ENCODE data around the gene PLEKHA6.

PLEKHA6 gene

DNA sequence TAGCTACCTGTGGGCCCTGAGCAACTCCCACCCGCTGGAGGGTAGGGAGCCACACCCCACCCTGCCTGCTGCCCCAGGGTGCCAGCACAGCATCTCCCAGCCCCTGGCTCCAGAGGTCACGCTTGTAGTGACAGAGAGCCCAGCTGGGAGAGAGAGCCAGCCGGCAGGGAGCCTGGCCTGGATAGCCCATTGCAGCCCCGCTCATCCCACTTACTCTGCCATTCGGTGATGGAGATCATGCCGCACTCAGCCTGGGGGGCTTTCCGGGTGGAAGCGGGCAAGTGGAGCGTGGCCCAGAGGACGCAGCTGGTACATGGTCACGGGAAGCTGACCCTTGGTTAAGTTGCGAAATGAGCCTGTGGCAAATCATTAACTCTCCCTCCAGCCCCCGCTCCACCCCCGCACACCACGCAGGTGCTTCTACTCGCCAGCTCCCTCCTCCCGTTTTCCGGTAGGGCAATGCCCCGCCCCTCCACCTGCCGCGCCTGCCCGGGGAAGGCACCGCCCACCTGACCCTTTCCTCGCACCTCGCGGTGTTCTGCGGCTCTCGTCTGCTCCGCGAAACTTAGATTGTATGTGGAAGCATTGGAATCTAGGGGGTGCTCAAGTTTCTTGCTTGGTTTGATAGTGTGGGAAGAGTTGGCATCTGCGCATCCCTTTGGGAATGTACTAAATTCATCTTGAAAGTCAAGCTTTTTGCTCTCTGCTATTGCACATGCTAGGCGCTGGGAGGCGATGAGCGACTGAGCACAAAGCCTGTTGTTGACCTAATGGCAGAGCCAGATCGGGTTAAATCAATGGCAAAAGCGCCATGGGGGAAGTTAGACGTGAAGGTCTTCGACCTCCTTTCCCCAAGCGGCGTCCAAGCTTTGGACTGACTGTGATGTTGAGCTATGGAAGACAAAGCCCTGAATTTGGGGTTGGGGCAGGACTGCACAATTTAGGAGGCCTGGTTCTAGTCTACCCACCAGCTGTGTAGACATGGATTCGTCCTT lies 145.8 kb downstream of the PLEKHA6 start, which contains the start of gene GOLT1A:
GOLT1A (minus strand) TSS at position 321 of the 995 bp plus-strand sequence; CDS start at position 239, 82 bp downstream.
- H3K4me3 ChIP-seq (ENCODE audit: low read length): peak within 1 kb of the TSS; percentile 38
- H4K20me1 ChIP-seq (ENCODE audit: insufficient read depth, low read length): no peaks in the 10 kb centered on the region
- no peaks in the 10 kb centered on the region for H3K27me3 ChIP-seq (replicated peaks; ENCODE audit: insufficient read depth, low read length)
- 0 out of 2 replicates have a peak, but pooled peaks cover 8% of the 10 kb centered on the region for H3K4me1 ChIP-seq (ENCODE audit: low read length)
- TF ChIP-seq EZH2 (optimal IDR thresholded peaks at IDR 0.05; ENCODE audit: low read depth, low read length): no peak
- TF ChIP-seq, protein P1, sequence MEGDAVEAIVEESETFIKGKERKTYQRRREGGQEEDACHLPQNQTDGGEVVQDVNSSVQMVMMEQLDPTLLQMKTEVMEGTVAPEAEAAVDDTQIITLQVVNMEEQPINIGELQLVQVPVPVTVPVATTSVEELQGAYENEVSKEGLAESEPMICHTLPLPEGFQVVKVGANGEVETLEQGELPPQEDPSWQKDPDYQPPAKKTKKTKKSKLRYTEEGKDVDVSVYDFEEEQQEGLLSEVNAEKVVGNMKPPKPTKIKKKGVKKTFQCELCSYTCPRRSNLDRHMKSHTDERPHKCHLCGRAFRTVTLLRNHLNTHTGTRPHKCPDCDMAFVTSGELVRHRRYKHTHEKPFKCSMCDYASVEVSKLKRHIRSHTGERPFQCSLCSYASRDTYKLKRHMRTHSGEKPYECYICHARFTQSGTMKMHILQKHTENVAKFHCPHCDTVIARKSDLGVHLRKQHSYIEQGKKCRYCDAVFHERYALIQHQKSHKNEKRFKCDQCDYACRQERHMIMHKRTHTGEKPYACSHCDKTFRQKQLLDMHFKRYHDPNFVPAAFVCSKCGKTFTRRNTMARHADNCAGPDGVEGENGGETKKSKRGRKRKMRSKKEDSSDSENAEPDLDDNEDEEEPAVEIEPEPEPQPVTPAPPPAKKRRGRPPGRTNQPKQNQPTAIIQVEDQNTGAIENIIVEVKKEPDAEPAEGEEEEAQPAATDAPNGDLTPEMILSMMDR (IDR thresholded peaks at IDR 0.05; ENCODE audit: low read length): peak; percentile 67
- H3F3A ChIP-seq (ENCODE audit: insufficient read depth, low read length): no peaks in the 10 kb centered on the region
- H2AFZ ChIP-seq (ENCODE audit: low read length): peak within 1 kb of the TSS; percentile 79
- H3K27ac ChIP-seq (ENCODE audit: low read length): no peak within 1 kb of the TSS
- no peak within 1 kb of the TSS for H3K9ac ChIP-seq (ENCODE audit: low read length)
- H3K36me3 ChIP-seq (replicated peaks; ENCODE audit: insufficient read depth, low read length): no peaks in the 10 kb centered on the region
- no peaks in the 10 kb centered on the region for H3K79me2 ChIP-seq (ENCODE audit: low read length)
- no peaks in the 10 kb centered on the region for H3K9me3 ChIP-seq (replicated peaks; ENCODE audit: insufficient read depth, low read length)
- peak; percentile 78 for DNase-seq
- no peaks in the 10 kb centered on the region for H3K9me2 ChIP-seq (replicated peaks; ENCODE audit: insufficient read depth, low read length)
- peak within 1 kb of the TSS; percentile 78 for H3K4me2 ChIP-seq (ENCODE audit: low read depth, low read length)

DNA sequence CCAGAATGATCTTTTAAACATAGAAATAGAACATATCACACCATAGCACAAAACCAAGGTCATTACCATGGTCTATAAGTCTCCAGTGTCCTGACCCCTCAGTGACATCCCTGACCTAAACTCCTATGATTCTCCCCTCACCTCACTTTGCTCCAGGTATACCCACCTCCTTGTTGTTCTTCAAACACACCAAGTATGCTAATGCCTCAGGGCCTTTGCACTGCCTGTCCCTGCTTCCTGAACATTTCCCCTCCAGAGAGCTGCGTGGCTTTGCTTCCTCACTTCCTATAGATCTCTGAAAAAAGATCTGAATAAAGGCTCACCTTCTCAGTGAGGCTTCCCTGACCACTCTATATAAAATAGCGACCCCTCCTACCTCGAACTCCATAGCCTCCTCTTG lies 147.0 kb downstream of the PLEKHA6 start:
- no peak overlapping the region for H3K4me3 ChIP-seq (ENCODE audit: low read length)
- H3K9ac ChIP-seq (ENCODE audit: low read length): no peak overlapping the region
- H3K4me1 ChIP-seq (ENCODE audit: low read length): 0 out of 2 replicates have a peak, but pooled peaks cover 8% of the 10 kb centered on the region
- H3K4me2 ChIP-seq (ENCODE audit: low read depth, low read length): no peak overlapping the region
- no peaks in the 10 kb centered on the region for H3K27me3 ChIP-seq (replicated peaks; ENCODE audit: insufficient read depth, low read length)
- H3K79me2 ChIP-seq (ENCODE audit: low read length): no peaks in the 10 kb centered on the region
- H4K20me1 ChIP-seq (ENCODE audit: insufficient read depth, low read length): no peaks in the 10 kb centered on the region
- DNase-seq: no peak
- no peak overlapping the region; the same call in 1 of the 2 replicates for H2AFZ ChIP-seq (ENCODE audit: low read length)
- TF ChIP-seq EZH2phosphoT487 (IDR thresholded peaks at IDR 0.05; ENCODE audit: low read length) (no peak), EZH2 (optimal IDR thresholded peaks at IDR 0.05; ENCODE audit: low read depth, low read length) (no peak)
- TF ChIP-seq, protein P1 (IDR thresholded peaks at IDR 0.05; ENCODE audit: low read length): no peak
- H3K27ac ChIP-seq (ENCODE audit: low read length): no peak overlapping the region
- H3K36me3 ChIP-seq (replicated peaks; ENCODE audit: insufficient read depth, low read length): no peaks in the 10 kb centered on the region
- H3K9me2 ChIP-seq (replicated peaks; ENCODE audit: insufficient read depth, low read length): no peaks in the 10 kb centered on the region
- H3F3A ChIP-seq (ENCODE audit: insufficient read depth, low read length): no peaks in the 10 kb centered on the region
- H3K9me3 ChIP-seq (replicated peaks; ENCODE audit: insufficient read depth, low read length): no peaks in the 10 kb centered on the region

DNA sequence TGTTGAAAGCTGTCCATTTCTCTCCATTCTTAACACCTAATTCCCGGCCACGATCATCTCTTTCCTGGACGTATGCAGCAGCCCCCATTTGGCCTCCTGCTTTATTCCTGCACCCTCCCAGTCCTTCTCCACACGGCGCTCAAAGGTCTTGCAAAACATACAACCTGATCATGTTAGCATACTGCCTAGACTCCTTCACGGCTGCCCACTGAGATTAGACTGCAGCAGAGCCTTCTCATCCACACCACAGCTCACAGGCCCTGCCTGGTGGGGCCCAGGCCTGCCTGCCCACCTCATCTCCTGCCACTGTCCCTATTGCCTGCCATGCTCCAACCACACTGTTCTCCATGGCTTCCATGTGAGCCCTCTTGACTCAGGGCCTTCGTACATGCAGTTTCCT lies 148.7 kb downstream of the PLEKHA6 start:
- Histone ChIP-seq H3K4me1 (ENCODE audit: low read length) (0 out of 2 replicates have a peak, but pooled peaks cover 8% of the 10 kb centered on the region), H3K27ac (ENCODE audit: low read length) (no peak overlapping the region), H3K9me2 (replicated peaks; ENCODE audit: insufficient read depth, low read length) (no peaks in the 10 kb centered on the region), H3K9ac (ENCODE audit: low read length) (no peak overlapping the region), H3K9me3 (replicated peaks; ENCODE audit: insufficient read depth, low read length) (no peaks in the 10 kb centered on the region), H4K20me1 (ENCODE audit: insufficient read depth, low read length) (no peaks in the 10 kb centered on the region), H3F3A (ENCODE audit: insufficient read depth, low read length) (no peaks in the 10 kb centered on the region), H3K79me2 (ENCODE audit: low read length) (no peaks in the 10 kb centered on the region), H3K27me3 (replicated peaks; ENCODE audit: insufficient read depth, low read length) (no peaks in the 10 kb centered on the region), H3K36me3 (replicated peaks; ENCODE audit: insufficient read depth, low read length) (no peaks in the 10 kb centered on the region), H3K4me3 (ENCODE audit: low read length) (no peak overlapping the region), H2AFZ (ENCODE audit: low read length) (no peak overlapping the region), H3K4me2 (ENCODE audit: low read depth, low read length) (no peak overlapping the region)
- TF ChIP-seq EZH2 (optimal IDR thresholded peaks at IDR 0.05; ENCODE audit: low read depth, low read length): no peak
- no peak for TF ChIP-seq EZH2phosphoT487 (IDR thresholded peaks at IDR 0.05; ENCODE audit: low read length)
- TF ChIP-seq, protein P1 (IDR thresholded peaks at IDR 0.05; ENCODE audit: low read length): no peak
- DNase-seq: no peak

Measured in MM.1S (cell line).